AG04450 (cell line): ENCODE measurements around the gene STX3. TPM values are rescaled to one million over a fixed set of nuclear protein-coding genes. Genes with fewer than 3 reads are reported as not detected.
"Not testable (repeated sequence)": the region's sequence is repeated elsewhere in the genome, so short reads cannot be mapped to it uniquely, and the experiment has no call there.

Experiments
- CTCF ChIA-PET: fragments of 300-600, 350-600 bp; formaldehyde crosslinking; extraction: SDS; loops from one replicate; lab custom pipeline; 2022; ENCODE audit warnings: antibody characterized with exemption, inconsistent platforms; lab: Charles Lee
- POLR2A ChIA-PET: fragments of 350-600 bp; formaldehyde crosslinking; extraction: SDS; loops from one replicate; lab custom pipeline; 2021; ENCODE audit warnings: antibody characterized with exemption, inconsistent platforms; lab: Yijun Ruan, JAX
- DNase-seq: peaks from one replicate; pipeline ENCODE4 v3.0.0-alpha.2; 2011; ENCODE audit warnings: low read depth, low spot score
- H3K27ac ChIP-seq: one replicate; pipeline ENCODE4 v1.5.1; 2012; ENCODE audit warnings: low read depth, low read length, control low read depth
- H3K27me3 ChIP-seq: one replicate; pipeline ENCODE4 v1.6.0; 2012; ENCODE audit warnings: low read length; ENCODE audit not compliant: control insufficient read depth, insufficient read depth
- H3K4me3 ChIP-seq: 2 replicates; pipeline ENCODE4 v1.5.1; 2011; ENCODE audit warnings: mild to moderate bottlenecking, low read depth, low read length, control low read depth
- H3K9me3 ChIP-seq: 2 replicates; pipeline ENCODE4 v1.5.1; 2012; ENCODE audit warnings: low read length; ENCODE audit not compliant: control insufficient read depth, insufficient read depth
- polyA plus RNA-seq: library from polyadenylated mRNA; depleted of rRNA; stranded (reverse); fragments of >200 nt; gene quantifications from 2 replicates; pipeline ENCODE4 v1.2.3, GENCODE V29; 2011
- TF ChIP-seq, protein P1 (sequence below): IDR thresholded peaks from 2 replicates; pipeline ENCODE4 v1.5.1; 2011; ENCODE audit warnings: low read depth, low read length, control low read depth, inconsistent platforms

Gene STX3
- polyA plus RNA-seq, 1 experiment, result 12.4 TPM

GRCh38 chr11:59783632-59784090 lies 28.5 kb downstream of the STX3 start:
- H3K27ac ChIP-seq, result no peak overlapping the region
- no peaks in the 10 kb centered on the region for H3K27me3 ChIP-seq
- DNase-seq, result no peak
- ChIA-PET CTCF (no interaction called here), POLR2A (no interaction called here)
- no peak overlapping the region for H3K4me3 ChIP-seq
- H3K9me3 ChIP-seq, result no peaks in the 10 kb centered on the region
- TF ChIP-seq, protein P1, sequence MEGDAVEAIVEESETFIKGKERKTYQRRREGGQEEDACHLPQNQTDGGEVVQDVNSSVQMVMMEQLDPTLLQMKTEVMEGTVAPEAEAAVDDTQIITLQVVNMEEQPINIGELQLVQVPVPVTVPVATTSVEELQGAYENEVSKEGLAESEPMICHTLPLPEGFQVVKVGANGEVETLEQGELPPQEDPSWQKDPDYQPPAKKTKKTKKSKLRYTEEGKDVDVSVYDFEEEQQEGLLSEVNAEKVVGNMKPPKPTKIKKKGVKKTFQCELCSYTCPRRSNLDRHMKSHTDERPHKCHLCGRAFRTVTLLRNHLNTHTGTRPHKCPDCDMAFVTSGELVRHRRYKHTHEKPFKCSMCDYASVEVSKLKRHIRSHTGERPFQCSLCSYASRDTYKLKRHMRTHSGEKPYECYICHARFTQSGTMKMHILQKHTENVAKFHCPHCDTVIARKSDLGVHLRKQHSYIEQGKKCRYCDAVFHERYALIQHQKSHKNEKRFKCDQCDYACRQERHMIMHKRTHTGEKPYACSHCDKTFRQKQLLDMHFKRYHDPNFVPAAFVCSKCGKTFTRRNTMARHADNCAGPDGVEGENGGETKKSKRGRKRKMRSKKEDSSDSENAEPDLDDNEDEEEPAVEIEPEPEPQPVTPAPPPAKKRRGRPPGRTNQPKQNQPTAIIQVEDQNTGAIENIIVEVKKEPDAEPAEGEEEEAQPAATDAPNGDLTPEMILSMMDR, result no peak

DNA sequence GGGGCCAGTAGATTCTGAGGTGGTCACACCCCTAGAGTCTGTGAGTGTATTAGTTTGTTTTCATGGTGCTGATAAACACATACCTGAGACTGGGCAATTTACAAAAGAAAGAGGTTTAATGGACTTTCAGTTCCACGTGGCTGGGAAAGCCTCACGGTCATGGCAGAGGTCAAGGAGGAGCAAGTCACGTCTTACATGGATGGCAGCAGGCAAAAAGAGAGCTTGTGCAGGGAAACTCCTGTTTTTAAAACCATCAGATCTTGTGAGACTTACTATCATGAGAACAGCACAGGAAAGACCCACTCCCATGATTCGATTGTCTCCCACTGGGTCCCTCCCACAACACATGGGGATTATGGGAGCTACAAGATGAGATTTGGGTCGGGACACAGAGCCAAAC lies 29.3 kb downstream of the STX3 start:
- H3K4me3 ChIP-seq, H3K9me3 ChIP-seq, POLR2A ChIA-PET, H3K27me3 ChIP-seq, H3K27ac ChIP-seq, DNase-seq: not testable (repeated sequence)
- CTCF ChIA-PET, result interaction anchor here (0.9 to 7.8 kb wide), 3 partner anchors 16 to 32 kb away, joined by 3 to 44 read pairs (median 3); no protein-coding TSS in a partner anchor

GRCh38 chr11:59785818-59786217 lies 30.6 kb downstream of the STX3 start:
- Histone ChIP-seq H3K27ac (no peak overlapping the region), H3K9me3 (no peaks in the 10 kb centered on the region), H3K27me3 (no peaks in the 10 kb centered on the region), H3K4me3 (no peak overlapping the region)
- ChIA-PET POLR2A (interaction anchor here (0.7 kb wide), 1 partner anchor 1635 kb away, joined by 5 read pairs; no protein-coding TSS in a partner anchor), CTCF (interaction anchor here (1.3 to 7.8 kb wide), 2 partner anchors 12 to 15 kb away, joined by 3 to 44 read pairs; no protein-coding TSS in a partner anchor)
- no peak for DNase-seq
- TF ChIP-seq, protein P1, result no peak

GRCh38 chr11:59787255-59787588 lies 32.0 kb downstream of the STX3 start:
- Histone ChIP-seq H3K9me3 (no peaks in the 10 kb centered on the region), H3K27me3 (no peaks in the 10 kb centered on the region), H3K4me3 (no peak overlapping the region), H3K27ac (peak overlapping the region; percentile 49)
- ChIA-PET POLR2A (interaction anchor here (0.6 to 1.5 kb wide), 4 partner anchors 11 to 214 kb away, joined by 3 to 8 read pairs (median 4); partner anchors contain the start of genes PATL1 and STX3), CTCF (interaction anchor here (0.7 to 7.8 kb wide), 4 partner anchors 10 to 34 kb away, joined by 3 to 44 read pairs (median 4); no protein-coding TSS in a partner anchor)
- TF ChIP-seq, protein P1, result no peak
- DNase-seq, result no peak

DNA sequence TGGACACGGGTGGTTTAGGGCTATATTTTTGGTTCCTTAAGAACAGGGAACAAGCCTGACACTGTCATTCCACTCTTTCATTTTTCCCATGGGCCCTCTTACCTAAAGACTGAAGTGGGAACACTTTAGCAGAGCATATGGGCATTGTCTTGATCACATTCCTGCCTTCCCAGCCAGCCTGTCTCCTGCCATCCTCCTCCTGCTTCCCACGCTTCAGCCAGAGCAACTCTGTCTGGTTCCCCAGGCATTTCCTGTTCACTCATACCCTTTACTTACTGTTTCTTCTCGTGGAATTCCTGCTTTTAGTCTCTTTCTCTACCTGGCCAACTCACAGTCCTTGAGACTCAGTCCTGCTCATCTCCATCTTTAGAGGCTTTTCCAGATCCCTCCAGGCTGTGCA lies 32.6 kb downstream of the STX3 start:
- ChIA-PET POLR2A (interaction anchor here (0.6 to 1.5 kb wide), 3 partner anchors 12 to 43 kb away, joined by 3 to 8 read pairs (median 5); partner anchors contain the start of gene STX3), CTCF (interaction anchor here (1.3 to 7.8 kb wide), 2 partner anchors 13 to 34 kb away, joined by 7 to 44 read pairs; no protein-coding TSS in a partner anchor)
- H3K4me3 ChIP-seq, result no peak overlapping the region
- TF ChIP-seq, protein P1, result no peak
- peak overlapping the region; percentile 40 for H3K27ac ChIP-seq
- no peaks in the 10 kb centered on the region for H3K9me3 ChIP-seq
- H3K27me3 ChIP-seq, result no peaks in the 10 kb centered on the region
- no peak for DNase-seq
